IPS-20b (cell line): Measurements from ENCODE around the gene PLXDC2.
A peak's percentile ranks its signal among the peaks of the same experiment; 100 is the strongest.
"Not testable (repeated sequence)": the region's sequence is repeated elsewhere in the genome, so short reads cannot be mapped to it uniquely, and the experiment has no call there.

Experiments
- H3K27ac ChIP-seq: one replicate; pipeline ENCODE4 v1.5.1; 2013; ENCODE audit warnings: low read length
- H3K27me3 ChIP-seq: 2 replicates; pipeline ENCODE4 v1.6.1; 2013; ENCODE audit warnings: mild to moderate bottlenecking, low read length, inconsistent platforms; ENCODE audit not compliant: insufficient read depth
- H3K36me3 ChIP-seq: 2 replicates; pipeline ENCODE4 v1.6.1; 2013; ENCODE audit warnings: low read depth, mild to moderate bottlenecking, inconsistent platforms, low read length, moderate library complexity; ENCODE audit not compliant: insufficient read depth
- H3K4me1 ChIP-seq: 2 replicates; pipeline ENCODE4 v1.6.1; 2013; ENCODE audit warnings: mild to moderate bottlenecking, control low read depth, inconsistent platforms, low read length, moderate library complexity; ENCODE audit not compliant: insufficient read depth
- H3K4me3 ChIP-seq: 2 replicates; pipeline ENCODE4 v1.5.1; 2013; ENCODE audit warnings: mild to moderate bottlenecking, low read length, inconsistent platforms
- H3K9ac ChIP-seq: 2 replicates; pipeline ENCODE4 v1.6.1; 2013; ENCODE audit warnings: low read depth, mild to moderate bottlenecking, inconsistent platforms, low read length, moderate library complexity
- H3K9me3 ChIP-seq: 2 replicates; pipeline ENCODE4 v1.6.1; 2013; ENCODE audit warnings: mild to moderate bottlenecking, low read depth, low read length, inconsistent platforms; ENCODE audit not compliant: insufficient read depth

PLXDC2 gene

DNA sequence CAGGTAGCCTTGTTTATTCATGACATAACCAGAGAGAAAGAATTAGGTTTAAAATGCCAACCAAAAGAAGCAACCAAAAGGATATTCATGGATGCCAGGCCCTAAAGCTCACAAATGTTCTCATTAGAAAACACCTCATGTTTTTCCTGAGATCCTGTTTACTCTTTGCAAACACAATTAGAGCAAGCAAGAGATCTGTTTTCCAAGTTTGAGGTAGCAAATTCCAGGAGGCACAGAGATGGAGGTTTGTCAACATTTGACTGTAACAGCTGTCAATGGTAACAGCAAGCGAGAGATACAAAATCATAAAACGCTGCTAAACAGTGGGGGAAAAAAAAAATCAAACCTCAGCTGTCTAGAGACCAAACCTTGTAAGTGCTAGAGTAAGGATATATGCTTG lies 182.2 kb downstream of the PLXDC2 start:
- H3K4me1 ChIP-seq: peaks cover 14% of the 10 kb centered on the region; the same call in 1 of the 2 replicates
- H3K36me3 ChIP-seq: peaks cover 18% of the 10 kb centered on the region
- H3K27me3 ChIP-seq: no peaks in the 10 kb centered on the region
- H3K27ac ChIP-seq: no peak overlapping the region
- H3K9ac ChIP-seq: 0 out of 2 replicates have a peak overlapping the region, but pooled peaks have one; percentile 14
- no peak overlapping the region for H3K4me3 ChIP-seq
- H3K9me3 ChIP-seq: no peaks in the 10 kb centered on the region

DNA sequence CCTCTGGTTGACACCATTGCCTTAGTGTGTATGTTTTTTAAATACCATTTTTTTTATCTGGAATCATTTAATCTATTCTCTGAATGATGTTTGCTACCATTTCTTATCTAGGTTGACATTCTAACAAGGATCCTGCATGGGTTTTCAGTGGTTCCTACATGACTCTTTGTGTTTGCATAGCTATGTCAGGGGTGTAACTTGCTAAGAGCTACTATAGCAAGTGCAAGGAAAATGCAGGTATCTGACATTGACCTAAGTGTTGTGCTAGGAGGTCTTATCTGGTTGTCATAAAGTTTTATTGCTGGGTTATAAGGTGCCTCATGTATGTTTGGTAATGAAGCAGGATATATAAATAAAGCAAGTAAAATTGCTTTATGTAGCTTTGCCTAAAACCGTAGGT lies 183.2 kb downstream of the PLXDC2 start:
- no peak overlapping the region for H3K27ac ChIP-seq
- H3K4me1 ChIP-seq: peaks cover 21% of the 10 kb centered on the region; the same call in 1 of the 2 replicates

DNA sequence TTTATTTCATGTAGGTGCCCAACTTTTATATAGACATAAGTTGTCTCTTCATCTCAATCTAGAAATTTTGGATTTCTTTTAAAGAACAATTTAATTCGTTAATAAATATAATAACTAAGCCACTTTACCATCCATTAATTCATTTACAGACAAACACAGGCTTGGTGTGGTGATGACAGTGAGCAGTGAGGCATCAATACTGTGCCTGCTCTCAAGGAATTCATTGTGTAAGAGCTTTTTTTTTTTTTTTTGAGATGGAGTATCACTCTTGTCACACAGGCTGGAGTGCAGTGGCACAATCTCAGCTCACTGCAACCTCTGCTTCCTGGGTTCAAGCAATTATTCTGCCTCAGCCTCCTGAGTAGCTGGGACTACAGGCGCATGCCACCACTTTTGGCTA lies 185.8 kb downstream of the PLXDC2 start:
- H3K4me3 ChIP-seq, H3K9ac ChIP-seq, H3K9me3 ChIP-seq, H3K27me3 ChIP-seq, H3K27ac ChIP-seq: not testable (repeated sequence)
- H3K36me3 ChIP-seq: peaks cover 18% of the 10 kb centered on the region
- H3K4me1 ChIP-seq: peaks cover 30% of the 10 kb centered on the region; the same call in 1 of the 2 replicates

More for the DNA sequence above, 183.2 kb downstream of the PLXDC2 start:
- Histone ChIP-seq H3K9ac (no peak overlapping the region), H3K36me3 (peaks cover 18% of the 10 kb centered on the region), H3K9me3 (no peaks in the 10 kb centered on the region), H3K27me3 (no peaks in the 10 kb centered on the region), H3K4me3 (no peak overlapping the region)

DNA sequence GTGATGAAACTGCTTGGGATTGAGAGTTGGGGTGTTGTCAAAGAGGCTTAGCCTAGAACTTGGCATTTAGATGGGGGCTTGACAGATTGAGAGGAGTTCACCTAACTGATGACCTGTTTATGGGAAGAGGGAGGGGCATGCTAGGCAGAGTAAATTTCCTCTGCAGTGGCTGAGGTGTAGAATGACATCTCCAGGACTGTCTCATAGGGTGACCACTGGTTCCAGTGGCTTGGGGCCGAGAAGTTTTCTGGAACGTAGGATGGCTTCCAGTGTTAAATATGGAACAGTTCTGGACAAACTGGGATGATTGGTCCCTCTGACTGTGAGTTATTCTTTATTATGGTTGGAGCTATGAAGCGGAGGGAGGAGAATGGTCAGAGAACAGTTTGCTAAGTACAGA lies 186.4 kb downstream of the PLXDC2 start:
- no peaks in the 10 kb centered on the region for H3K9me3 ChIP-seq
- peaks cover 18% of the 10 kb centered on the region for H3K36me3 ChIP-seq
- H3K4me1 ChIP-seq: peaks cover 28% of the 10 kb centered on the region; the same call in 1 of the 2 replicates
- H3K27ac ChIP-seq: no peak overlapping the region
- H3K9ac ChIP-seq: no peak overlapping the region
- no peaks in the 10 kb centered on the region for H3K27me3 ChIP-seq
- H3K4me3 ChIP-seq: no peak overlapping the region

DNA sequence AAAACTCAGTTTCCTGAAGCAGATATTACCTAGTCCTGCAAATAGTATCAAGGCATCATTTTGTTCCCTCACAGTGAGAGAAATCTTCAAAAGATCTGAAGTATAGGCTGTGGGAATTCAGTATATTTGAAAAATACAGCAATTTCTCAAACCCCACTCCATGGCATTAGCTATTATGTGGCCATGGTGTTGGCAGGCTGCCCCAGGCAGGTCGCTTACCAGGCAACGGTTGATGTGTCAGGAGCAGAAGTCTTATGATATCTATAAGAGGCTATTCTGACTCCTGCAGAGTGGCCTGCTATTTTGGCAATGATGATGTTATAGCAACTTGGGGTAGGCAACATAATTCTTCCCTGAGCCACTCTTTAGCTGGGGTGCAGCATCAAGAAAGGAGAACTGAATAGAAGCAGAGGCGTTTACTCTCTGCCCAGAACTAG lies 187.9 kb downstream of the PLXDC2 start:
- H3K4me3 ChIP-seq: no peak overlapping the region
- no peak overlapping the region for H3K9ac ChIP-seq
- H3K36me3 ChIP-seq: peaks cover 18% of the 10 kb centered on the region
- no peak overlapping the region for H3K27ac ChIP-seq
- no peaks in the 10 kb centered on the region for H3K27me3 ChIP-seq
- peaks cover 16% of the 10 kb centered on the region; the same call in 1 of the 2 replicates for H3K4me1 ChIP-seq
- no peaks in the 10 kb centered on the region for H3K9me3 ChIP-seq

DNA sequence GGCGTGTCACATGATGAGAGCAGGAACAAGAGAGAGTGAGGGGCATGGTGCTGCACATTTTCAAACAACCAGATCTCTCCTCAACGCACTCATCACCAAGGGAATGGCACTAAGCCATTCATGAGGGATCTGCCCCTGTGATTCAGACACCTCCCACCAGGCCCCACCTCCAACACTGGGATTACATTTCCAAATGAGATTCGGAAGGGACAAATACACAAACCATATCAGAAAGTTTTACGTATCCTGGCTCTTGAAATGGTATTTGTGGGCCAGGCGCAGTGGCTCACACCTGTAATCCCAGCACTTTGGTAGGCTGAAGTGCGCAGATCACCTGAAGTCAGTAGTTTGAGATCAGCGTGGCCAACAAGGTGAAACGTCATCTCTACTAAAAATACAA lies 189.4 kb downstream of the PLXDC2 start:
- H3K4me1 ChIP-seq: peaks cover 16% of the 10 kb centered on the region; the same call in 1 of the 2 replicates
- no peak overlapping the region for H3K27ac ChIP-seq
- no peak overlapping the region for H3K4me3 ChIP-seq
- H3K36me3 ChIP-seq: peaks cover 18% of the 10 kb centered on the region
- H3K27me3 ChIP-seq: no peaks in the 10 kb centered on the region
- H3K9ac ChIP-seq: no peak overlapping the region
- no peaks in the 10 kb centered on the region for H3K9me3 ChIP-seq

DNA sequence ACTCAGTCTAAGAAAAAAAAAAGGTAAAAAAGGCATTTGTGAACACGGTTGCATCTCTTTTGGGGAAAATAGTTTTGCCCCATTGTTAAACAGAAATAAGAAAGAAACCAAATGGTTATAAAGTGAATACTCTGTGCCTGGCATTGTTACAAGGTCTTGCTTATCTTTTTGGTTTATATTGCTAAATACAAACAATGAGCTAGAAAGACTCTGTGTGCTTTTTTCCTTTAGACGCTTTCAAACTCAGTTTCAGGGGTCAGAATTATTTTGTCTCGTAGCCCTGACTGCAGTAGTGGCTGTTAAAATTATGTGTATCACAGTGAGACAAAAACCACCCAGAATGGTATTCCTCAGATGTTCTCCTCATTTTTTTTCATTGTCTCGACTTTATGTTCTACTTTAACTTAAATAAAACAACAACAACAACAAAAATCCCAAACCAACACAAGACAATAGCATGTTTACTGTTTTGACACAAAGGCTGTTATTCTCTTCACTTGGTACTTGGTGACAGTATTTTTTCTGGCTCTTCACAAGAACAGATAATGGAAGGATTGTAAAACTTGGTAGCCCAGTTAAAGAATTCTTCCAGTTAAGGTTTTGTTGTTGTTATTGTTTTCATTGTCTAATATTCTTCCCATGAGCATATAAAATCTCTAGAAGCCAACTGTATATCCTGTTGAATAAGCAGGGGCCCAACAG lies 190.1 kb downstream of the PLXDC2 start:
- no peak overlapping the region for H3K9ac ChIP-seq
- no peak overlapping the region for H3K27ac ChIP-seq
- H3K36me3 ChIP-seq: peaks cover 18% of the 10 kb centered on the region
- no peak overlapping the region for H3K4me3 ChIP-seq
- no peaks in the 10 kb centered on the region for H3K9me3 ChIP-seq
- H3K4me1 ChIP-seq: peaks cover 16% of the 10 kb centered on the region; the same call in 1 of the 2 replicates
- H3K27me3 ChIP-seq: no peaks in the 10 kb centered on the region

DNA sequence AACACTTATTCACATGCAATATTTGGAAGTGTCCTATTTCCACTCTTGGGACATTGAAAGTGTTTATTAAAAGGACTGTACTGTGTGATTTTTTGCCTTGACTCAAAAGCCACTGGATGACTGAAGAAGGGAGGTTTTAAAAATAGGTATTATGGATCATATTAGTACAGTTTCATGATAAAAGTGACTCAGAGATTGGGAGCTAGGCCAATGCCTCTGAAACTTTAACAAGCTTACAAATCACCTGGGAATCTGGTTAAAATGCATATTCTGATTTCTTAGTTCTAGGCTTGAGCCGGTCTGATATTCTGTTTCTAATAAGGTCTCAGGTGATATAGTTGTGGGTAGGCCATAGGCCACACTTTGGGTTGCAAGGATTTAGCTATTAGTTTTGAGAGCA lies 191.2 kb downstream of the PLXDC2 start:
- Histone ChIP-seq H3K9me3 (no peaks in the 10 kb centered on the region), H3K4me3 (no peak overlapping the region), H3K9ac (no peak overlapping the region), H3K27me3 (no peaks in the 10 kb centered on the region), H3K4me1 (peaks cover 16% of the 10 kb centered on the region; the same call in 1 of the 2 replicates), H3K27ac (no peak overlapping the region), H3K36me3 (peaks cover 7% of the 10 kb centered on the region)

DNA sequence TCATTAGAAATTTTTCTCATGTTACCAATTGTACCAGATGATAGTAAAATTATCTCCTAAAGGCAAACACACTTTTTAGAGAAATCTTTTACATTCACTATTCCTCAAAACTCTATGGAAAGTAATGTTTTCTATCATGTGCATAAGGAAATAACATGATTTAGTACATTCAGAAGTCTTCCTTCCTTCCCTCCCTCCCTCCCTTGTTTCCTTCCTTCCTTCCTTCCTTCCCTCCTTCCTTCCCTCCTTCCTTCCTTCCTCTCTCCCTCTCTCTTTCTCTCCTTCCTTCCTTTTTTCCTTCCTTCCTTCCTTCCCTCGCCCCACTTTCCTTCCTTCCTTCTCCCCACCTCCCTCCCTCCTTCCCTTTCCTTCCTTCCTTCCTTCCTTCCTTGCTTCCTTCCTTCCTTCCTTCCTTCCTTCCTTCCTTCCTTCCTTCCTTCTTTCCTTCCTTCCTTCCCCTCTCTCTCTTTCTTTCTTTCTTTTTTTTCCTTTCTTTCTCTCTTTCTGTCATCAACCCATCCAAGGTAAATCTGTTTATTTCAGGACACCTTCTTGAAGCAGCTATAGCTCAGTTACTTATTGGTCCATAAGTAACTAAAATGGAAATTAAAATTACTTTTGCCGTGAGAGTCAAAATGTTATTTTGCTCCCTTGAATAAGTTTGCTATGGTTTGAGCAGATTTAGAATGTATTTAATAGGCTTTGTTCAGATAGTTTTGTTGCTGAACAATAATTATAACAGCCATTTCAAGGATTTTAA lies 197.9 kb downstream of the PLXDC2 start:
- Histone ChIP-seq H3K4me1 (no peaks in the 10 kb centered on the region), H3K4me3 (no peak overlapping the region), H3K27me3 (no peaks in the 10 kb centered on the region), H3K27ac (peak overlapping the region; percentile 3), H3K9ac (no peak overlapping the region), H3K9me3 (no peaks in the 10 kb centered on the region), H3K36me3 (no peaks in the 10 kb centered on the region)

DNA sequence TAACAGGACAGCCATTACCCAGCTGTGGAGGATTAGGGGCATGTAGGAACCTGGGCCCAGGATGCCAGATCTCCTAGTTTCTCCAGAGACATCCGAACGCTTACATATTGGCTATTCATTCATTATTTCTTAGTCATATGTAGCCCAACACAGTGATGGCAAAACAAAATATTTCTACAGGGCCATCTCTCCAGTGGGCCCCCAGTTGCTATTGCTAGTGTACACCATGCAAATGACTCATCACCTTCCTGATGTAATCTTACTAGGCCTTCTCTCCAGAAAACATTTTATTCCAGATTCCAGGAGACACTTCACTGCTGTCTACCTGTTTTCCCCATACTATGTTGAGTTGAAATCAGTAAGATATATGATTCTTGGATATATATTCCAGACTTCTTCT lies 201.7 kb downstream of the PLXDC2 start:
- no peaks in the 10 kb centered on the region for H3K36me3 ChIP-seq
- H3K9ac ChIP-seq: no peak overlapping the region
- H3K4me1 ChIP-seq: no peaks in the 10 kb centered on the region; the same call in 1 of the 2 replicates
- H3K4me3 ChIP-seq: no peak overlapping the region
- H3K27ac ChIP-seq: no peak overlapping the region
- H3K9me3 ChIP-seq: no peaks in the 10 kb centered on the region
- no peaks in the 10 kb centered on the region for H3K27me3 ChIP-seq

DNA sequence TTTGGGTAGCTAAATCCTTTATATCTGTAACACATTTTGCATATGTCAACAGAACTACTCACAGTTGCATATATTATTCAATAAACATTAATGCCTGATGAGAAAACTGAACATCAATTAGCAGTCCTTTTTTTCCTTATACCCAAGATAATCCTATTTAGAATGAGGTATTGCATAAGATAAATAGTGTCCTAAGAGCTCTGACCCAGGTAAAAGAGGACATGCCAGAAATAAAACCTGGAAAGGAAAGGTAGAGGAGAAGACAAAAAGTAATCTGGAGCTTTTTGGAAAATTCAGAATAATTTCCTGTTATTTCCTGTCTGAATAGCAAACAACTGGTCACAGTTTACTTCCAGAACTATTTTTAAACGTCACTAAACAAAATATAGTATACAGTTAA lies 204.4 kb downstream of the PLXDC2 start:
- no peaks in the 10 kb centered on the region; the same call in 1 of the 2 replicates for H3K4me1 ChIP-seq
- no peak overlapping the region for H3K9ac ChIP-seq
- no peak overlapping the region for H3K27ac ChIP-seq
- no peaks in the 10 kb centered on the region for H3K27me3 ChIP-seq
- no peaks in the 10 kb centered on the region for H3K36me3 ChIP-seq
- H3K4me3 ChIP-seq: no peak overlapping the region
- H3K9me3 ChIP-seq: no peaks in the 10 kb centered on the region

DNA sequence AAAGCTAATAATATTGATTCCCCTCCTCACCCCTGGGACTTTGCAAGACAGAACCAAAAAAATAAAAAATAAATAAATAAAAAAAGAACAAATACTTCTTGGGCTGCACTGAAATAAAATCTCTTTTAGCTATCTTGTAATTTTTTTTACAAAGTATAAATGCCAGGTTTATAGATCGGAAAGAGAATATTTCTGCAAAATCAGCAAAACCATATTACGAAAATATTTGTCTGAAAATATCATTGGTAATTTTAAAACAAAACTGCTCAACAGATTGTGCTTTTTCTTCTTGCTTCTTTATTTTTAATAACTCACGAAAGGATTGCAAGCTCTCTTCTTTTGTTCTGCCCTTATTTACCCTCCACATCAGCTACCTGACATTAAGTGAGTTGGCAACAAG lies 213.3 kb downstream of the PLXDC2 start:
- Histone ChIP-seq H3K4me3 (no peak overlapping the region), H3K9ac (no peak overlapping the region), H3K9me3 (no peaks in the 10 kb centered on the region), H3K27me3 (no peaks in the 10 kb centered on the region), H3K27ac (no peak overlapping the region), H3K36me3 (no peaks in the 10 kb centered on the region), H3K4me1 (peaks cover 3% of the 10 kb centered on the region; the same call in 1 of the 2 replicates)
